ENCODE measurements around the gene KRR1.
"Not testable (repeated sequence)": the region's sequence is repeated elsewhere in the genome, so short reads cannot be mapped to it uniquely, and the experiment has no call there.

KRR1 gene

DNA sequence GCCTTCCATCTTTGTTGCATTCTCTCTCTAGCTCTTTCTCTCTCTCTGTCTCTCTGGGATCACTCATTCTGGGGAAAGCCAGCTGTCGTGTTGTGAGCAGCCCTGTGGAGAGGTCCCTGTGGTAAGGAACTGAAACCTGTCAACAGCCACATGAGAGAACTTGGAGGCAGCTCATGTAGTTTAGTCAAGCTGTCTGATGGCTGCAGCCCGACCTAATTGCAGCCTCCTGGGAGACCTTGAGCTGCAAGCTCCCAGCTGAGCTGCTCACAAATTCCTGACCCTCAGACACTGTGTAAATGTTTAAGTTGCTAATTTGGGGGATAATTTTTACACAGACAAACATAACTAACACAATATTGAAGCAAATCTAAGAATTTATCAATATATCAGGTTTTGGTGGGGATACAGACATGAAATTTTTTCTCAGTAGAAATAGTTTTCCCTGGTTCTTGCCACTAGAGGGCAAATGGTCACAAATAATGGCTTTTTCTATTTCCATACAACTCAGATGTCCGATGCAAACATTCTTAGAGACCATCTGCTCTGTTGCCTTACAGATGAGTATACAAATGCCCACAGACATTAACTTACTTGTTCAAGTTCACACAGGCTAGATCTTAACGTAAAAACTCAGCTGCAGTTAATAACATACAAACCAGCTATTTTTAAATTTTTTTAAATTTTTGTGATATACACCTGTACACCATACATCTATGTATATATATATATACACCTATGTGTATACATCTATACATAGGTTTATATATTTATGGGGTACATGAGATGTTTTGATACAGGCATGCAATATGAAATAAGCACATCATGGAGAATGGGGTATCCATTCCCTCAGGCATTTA lies 15.5 kb upstream of the KRR1 start:
- in situ Hi-C loops (cut with HindIII; ENCODE audit: low sequenced_read_pairs), result no loop called here

DNA sequence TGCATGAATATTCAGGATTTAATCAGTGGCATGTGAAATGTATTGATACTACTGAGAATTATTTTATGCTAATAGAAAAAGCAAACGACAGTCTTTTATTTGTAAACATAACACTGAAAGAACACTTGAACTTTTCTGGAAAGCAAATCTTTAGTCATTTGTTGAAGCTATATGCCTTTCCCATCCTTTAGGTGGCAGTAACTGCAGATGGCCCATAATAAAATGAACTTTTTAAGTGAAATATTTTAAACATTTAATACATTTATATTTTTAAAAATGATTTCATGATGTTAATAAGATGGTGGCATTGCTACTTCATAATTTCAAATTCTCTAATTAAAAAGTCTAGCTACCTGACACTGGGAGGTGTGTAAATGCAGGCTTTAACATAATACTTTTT lies 13.9 kb upstream of the KRR1 start:
- in situ Hi-C loops (cut with HindIII; ENCODE audit: low sequenced_read_pairs), result no loop called here

- in situ Hi-C loops (cut with HindIII; ENCODE audit: low sequenced_read_pairs), result not testable (repeated sequence)
Measured at GRCh38 chr12:75522124-75522523, 10.7 kb upstream of the KRR1 start.

- in situ Hi-C loops (cut with HindIII; ENCODE audit: low sequenced_read_pairs), result not testable (repeated sequence)
Measured at GRCh38 chr12:75521224-75521623, 9.8 kb upstream of the KRR1 start.

DNA sequence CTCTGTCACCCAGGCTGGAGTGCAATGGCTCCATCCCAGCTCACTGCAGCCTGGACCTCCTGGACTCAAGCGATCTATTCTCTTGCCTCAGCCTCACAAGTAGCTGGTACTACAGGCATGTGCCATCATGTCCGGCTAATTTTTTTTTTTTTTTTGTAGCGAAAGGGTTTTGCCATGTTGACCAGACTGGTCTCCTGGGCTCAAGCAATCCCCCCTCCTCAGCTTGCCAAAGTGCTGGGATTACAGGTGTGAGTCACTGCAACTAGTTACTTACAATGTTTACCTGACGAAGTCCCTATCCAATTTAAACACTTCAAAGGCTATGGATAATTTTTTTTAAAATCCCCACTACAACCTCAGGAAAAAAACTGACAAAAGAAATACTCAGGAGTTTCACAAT lies 1.8 kb downstream of the KRR1 start:
- in situ Hi-C loops (cut with HindIII; ENCODE audit: low sequenced_read_pairs), result no loop called here

- in situ Hi-C loops (cut with HindIII; ENCODE audit: low sequenced_read_pairs), result no loop called here
Measured at GRCh38 chr12:75508159-75508558, 3.2 kb downstream of the KRR1 start.

GRCh38 chr12:75507086-75507485 lies 4.3 kb downstream of the KRR1 start:
- in situ Hi-C loops (cut with HindIII; ENCODE audit: low sequenced_read_pairs), result no loop called here

DNA sequence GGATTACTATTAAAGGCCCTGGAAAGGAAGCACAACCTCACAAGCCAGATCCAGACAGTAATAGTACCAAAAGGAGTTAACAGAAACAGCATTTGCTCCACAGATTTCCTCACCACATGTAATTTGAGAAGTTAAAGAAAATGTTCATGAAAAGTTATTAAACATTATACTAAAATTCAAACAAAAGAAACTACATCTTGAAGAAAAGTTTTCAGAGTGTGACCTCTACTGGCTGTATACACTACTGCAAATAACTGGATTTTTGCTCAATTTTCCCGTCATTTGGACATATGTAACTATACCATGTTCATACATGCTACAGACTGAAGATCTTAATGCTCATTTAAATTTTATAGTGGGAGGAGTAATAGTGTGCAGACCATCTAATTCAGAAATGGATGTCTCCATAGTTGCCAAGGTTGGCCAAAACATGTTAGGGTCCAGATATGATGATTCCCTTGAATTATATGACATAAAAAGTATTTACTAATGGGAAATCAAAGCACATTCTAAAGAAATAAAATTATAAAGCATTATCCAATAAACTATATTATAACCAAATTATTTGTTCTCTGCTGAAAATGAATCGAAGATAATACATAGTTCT lies 5.6 kb downstream of the KRR1 start:
- in situ Hi-C loops (cut with HindIII; ENCODE audit: low sequenced_read_pairs), result no loop called here

- in situ Hi-C loops (cut with HindIII; ENCODE audit: low sequenced_read_pairs), result no loop called here
Measured at GRCh38 chr12:75503866-75504265, 7.5 kb downstream of the KRR1 start.

- in situ Hi-C loops (cut with HindIII; ENCODE audit: low sequenced_read_pairs), result no loop called here
Measured at GRCh38 chr12:75503459-75503858, 8.0 kb downstream of the KRR1 start.

DNA sequence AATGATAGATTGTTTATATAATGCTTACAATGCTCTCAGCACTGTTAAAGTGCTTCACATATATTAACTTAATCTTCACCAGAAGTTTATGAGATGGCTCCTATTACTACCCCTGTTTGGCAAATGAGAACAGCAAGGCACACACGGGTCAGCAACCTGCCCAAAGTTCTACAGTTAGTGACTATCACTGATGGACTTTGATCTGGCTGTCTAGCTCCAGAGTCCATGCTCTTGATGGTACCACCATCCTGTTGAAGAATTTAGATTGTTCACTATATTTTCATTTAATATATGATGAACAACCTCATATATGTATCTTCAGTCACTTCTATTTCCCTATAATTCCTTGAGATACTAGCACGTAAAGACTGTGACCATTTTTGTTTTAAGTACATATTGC lies 20.2 kb downstream of the KRR1 start:
- in situ Hi-C loops (cut with HindIII; ENCODE audit: low sequenced_read_pairs), result no loop called here

DNA sequence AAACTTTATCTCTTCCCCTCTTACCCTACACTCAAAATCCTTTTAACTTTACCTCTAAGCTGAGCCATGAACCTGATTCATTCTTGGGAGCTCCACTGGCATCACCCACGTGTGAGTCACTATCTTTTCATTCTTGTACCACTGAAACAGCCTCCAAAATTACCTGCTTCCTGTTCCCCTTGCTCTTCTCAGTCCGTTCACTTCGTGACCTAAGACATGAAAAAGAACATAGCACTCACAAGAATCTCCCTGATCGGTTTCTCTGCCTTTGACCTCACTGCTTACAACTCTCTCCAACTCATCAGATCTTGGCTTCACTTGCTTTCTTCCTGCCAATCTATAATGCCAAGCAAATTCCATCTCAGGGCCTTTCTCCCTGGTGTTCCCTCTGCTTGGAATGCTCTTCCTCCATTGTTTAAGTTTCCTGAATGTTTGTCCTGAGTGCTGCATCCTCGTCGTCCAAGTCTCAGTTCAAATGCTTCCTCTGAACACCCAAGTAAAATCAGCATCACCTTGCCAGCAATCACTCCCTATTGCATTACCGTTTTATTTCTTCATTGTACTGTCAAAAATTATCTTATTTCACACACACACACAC lies 21.7 kb downstream of the KRR1 start:
- in situ Hi-C loops (cut with HindIII; ENCODE audit: low sequenced_read_pairs), result no loop called here

- in situ Hi-C loops (cut with HindIII; ENCODE audit: low sequenced_read_pairs), result no loop called here
Measured at GRCh38 chr12:75489187-75489586, 22.2 kb downstream of the KRR1 start.

- in situ Hi-C loops (cut with HindIII; ENCODE audit: low sequenced_read_pairs), result no loop called here
Measured at GRCh38 chr12:75488553-75488952, 22.9 kb downstream of the KRR1 start.

- in situ Hi-C loops (cut with HindIII; ENCODE audit: low sequenced_read_pairs), result no loop called here
Measured at GRCh38 chr12:75487308-75487707, 24.1 kb downstream of the KRR1 start.

DNA sequence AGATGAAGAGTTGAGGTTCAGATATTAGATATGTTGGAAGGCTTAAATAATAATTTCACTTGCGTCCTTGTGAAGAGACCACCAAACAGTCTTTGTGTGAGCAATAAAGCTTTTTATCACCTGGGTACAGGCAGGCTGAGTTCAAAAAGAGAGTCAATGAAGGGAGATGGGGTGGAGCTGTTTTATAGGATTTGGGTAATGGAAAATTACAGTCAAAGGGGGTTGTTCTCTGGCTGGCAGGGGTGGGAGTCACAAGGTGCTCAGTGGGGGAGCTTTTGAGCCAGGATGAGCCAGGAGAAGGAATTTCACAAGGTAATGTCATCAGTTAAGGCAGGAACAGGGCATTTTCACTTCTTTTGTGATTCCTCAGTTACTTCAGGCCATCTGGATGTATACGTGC lies 27.0 kb downstream of the KRR1 start:
- in situ Hi-C loops (cut with HindIII; ENCODE audit: low sequenced_read_pairs), result not testable (repeated sequence)

- in situ Hi-C loops (cut with HindIII; ENCODE audit: low sequenced_read_pairs), result no loop called here
Measured at GRCh38 chr12:75483431-75483830, 28.0 kb downstream of the KRR1 start.

GRCh38 chr12:75482646-75483045 lies 28.8 kb downstream of the KRR1 start:
- in situ Hi-C loops (cut with HindIII; ENCODE audit: low sequenced_read_pairs), result no loop called here

- in situ Hi-C loops (cut with HindIII; ENCODE audit: low sequenced_read_pairs), result no loop called here
Measured at GRCh38 chr12:75481774-75482173, 29.6 kb downstream of the KRR1 start.

- in situ Hi-C loops (cut with HindIII; ENCODE audit: low sequenced_read_pairs), result no loop called here
Measured at GRCh38 chr12:75481013-75481705, 30.2 kb downstream of the KRR1 start.

DNA sequence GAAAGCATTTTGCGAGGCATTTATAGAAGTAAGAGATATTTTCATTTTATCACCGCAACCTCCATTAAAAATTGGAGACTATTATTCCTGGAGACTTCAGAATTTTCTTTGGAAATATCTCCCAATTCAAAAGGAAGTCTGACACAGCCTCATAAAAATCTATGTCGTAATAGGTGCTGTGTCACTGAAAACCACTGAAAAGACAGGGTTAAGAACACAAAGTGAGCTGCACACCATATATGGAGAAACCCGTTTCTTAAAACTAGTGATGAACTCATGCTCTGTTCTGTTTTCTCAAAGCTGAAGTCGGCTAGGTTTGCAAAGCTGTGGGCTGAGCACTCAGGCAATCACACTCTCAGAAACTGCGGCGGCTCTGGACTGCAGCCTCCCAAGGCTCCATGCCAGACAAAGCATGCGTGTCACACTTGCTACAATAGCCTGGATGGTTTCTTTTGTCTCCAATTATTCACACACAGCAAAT lies 30.9 kb downstream of the KRR1 start, which contains the start of gene GLIPR1:
GLIPR1 (plus strand) TSS at position 287 of the 481 bp plus-strand sequence; CDS start at position 413, 126 bp downstream.
- in situ Hi-C loops (cut with HindIII; ENCODE audit: low sequenced_read_pairs), result no loop called here
